GM19240 (cell line): ENCODE measurements around the gene CTSL.
A peak's percentile ranks its signal among the peaks of the same experiment; 100 is the strongest.

Experiments
- DNase-seq: peaks from one replicate; pipeline ENCODE4 v3.0.0; 2011; ENCODE audit warnings: low spot score; ENCODE audit not compliant: insufficient read length

Gene CTSL

GRCh38 chr9:87725900-87726709, at the start of gene CTSL:
Gene CTSL, plus strand, starts transcription at chr9:87726119. Its CDS starts 1,485 bp downstream, at chr9:87727604.
- DNase-seq, result no peak

- no peak for DNase-seq
Measured at GRCh38 chr9:87676976-87677775, 48.7 kb upstream of the CTSL start.

GRCh38 chr9:87677776-87678587, 47.9 kb upstream of the CTSL start:
- DNase-seq, result no peak

GRCh38 chr9:87678650-87679355, 47.1 kb upstream of the CTSL start:
- DNase-seq, result peak; percentile 24

- no peak for DNase-seq
Measured at GRCh38 chr9:87681271-87682061, 44.5 kb upstream of the CTSL start.

DNA sequence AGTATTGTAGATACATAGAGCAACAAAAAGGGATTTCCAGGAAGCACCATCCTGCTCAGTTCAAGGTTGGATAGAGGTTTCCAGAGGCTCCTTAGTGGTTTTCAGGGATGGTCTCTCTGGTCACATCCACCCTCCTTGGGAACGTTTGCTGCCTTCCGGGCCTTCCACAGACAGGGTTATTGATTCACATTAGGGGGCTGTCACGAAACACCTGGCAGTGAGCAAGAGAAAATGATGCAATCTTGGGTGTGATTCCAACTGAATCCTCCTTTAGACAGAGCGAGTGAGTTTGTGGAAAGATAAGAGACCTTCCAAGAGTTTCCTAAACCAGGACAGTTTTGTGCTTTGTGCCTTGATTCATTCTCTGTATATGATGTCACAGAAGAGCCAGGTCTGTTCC, 43.8 kb upstream of the CTSL start:
- no peak for DNase-seq

- no peak for DNase-seq
Measured at GRCh38 chr9:87682618-87683017, 43.3 kb upstream of the CTSL start.

DNA sequence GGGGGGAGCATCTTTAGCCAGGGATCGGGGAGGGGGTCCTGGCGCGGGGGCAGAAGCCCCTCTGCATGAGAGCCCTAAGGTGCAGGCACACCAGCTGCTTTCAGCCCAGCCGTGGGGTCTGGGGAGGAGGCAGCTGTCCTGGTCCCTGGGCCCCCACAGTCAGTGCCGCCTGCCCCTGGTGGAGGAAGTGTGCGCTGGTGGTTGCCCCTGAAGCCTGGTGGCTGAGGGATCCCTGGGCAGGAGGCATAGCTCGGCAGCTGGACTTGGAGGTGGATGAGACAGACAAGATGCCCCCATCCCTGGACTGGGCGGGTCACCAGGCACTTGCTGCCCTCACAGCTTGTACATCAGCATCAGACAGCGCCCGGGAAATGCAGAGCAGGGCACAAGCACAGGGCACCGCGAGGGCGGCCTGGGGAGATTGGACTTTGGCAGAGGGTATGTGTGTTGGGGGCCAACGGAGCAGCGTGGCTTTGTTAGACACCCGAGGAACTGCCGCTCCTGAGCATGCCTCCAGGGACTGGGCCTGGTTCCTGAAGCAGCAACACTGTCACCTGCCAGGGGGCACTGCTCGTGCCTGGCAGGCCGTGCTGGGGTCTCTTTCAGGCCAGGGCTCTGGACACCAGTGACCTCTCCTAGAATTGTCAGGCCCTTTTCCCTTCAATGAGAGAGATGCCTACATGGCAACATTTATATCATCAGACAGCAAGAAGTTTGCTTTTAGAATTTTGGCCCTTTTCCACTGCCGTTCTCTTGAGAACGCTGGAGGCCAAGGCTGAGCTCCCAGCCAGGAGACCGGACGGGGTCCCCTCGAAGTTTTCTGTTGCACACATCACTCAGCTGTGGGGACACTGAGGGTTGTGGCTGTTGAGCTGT, 41.9 kb upstream of the CTSL start:
- no peak for DNase-seq

DNA sequence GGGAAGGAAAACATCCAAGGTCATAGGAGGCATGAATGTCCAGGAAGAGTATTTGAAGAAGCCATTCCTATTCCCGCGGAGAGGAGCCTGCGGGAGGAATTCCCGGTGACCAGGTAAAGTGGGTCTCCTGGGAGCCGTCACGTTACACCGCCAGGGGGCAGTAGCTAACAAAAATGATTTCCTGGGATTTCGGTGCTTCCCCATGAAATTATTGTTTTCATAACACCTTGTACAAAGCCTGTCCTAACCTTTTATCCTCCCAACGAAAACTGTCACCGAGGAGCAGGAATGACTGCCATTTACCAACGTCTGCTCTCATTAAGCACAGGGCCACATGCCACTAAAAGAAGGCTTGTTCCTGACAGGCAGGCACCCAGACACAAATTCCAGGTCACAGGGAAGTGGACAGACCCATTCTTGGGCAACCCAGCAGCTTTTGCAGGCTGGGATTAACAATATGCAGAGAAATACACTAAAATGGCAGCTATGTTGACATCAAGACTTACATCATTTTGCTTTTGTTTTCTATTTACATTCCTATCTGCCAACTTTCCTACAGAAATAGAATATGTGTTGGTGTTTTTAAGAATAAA, 41.2 kb upstream of the CTSL start:
- no peak for DNase-seq

- DNase-seq, result no peak
Measured at GRCh38 chr9:87685441-87685840, 40.5 kb upstream of the CTSL start.

DNA sequence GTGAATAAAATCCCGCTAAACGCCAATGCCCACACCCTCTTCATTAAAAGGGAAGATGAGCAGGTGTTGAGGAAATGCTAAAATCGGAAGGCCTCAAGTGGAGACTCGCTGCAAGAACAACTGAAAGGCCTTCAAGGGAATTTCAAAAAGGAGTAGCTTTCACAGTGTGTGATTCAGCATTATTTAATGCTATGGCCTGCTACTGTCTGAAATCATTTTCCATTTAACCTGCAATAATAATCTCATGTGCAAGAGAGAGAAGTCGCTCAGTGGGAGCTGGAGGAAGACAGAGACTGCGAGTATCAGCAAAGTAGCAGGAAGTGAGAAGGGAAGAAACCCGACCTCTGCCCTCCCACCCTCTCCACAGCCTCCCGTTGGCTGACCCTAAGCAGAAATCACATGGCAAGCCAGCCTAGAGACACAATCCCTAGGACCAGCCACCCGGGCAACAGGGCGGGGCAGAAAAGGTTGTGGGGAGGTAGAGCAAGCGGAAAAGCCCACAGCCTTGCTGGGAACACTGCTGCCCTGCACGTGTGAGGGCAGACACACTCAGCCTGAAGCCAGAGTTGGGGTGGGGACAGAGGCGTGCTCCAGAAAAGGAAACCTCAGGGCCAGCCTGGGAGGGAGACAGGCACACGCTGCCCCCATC, 39.9 kb upstream of the CTSL start:
- no peak for DNase-seq

- no peak for DNase-seq
Measured at GRCh38 chr9:87686520-87687090, 39.3 kb upstream of the CTSL start.

DNA sequence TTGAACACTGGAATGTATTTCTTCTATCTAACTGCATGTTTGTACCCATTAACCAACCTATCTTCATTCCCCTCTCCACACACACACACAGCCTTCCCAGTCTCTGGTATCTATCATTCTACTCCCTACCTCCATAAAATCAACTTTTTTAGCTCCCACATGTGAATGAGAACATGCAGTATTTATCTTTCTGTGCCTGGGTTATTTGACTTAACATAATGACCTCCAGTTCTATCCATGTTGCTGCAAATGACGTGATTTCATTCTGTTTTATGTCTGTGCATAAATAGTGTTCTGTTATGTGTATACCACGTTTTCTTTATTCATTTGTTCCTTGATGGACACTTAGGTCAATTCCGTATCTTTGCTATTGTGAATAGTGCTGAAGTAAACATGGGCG, 38.7 kb upstream of the CTSL start:
- DNase-seq, result no peak

GRCh38 chr9:87694236-87694755, 31.6 kb upstream of the CTSL start:
- no peak for DNase-seq

- no peak for DNase-seq
Measured at GRCh38 chr9:87695523-87695922, 30.4 kb upstream of the CTSL start.

GRCh38 chr9:87696641-87697040, 29.3 kb upstream of the CTSL start:
- no peak for DNase-seq

- no peak for DNase-seq
Measured at GRCh38 chr9:87698069-87698809, 27.7 kb upstream of the CTSL start.
